Stimulated activated CD4-positive, alpha-beta T cell treated with anti-CD3 and anti-CD28 coated beads, Interleukin-12 subunit alpha, Interleukin-12 subunit beta, amount 100 ng/mL, for 48 hours (primary cell): ENCODE measurements around the gene PEAK1.

ENCODE experiments used
- DNase-seq, 3 donors: peaks; one replicate each; pipeline ENCODE4 v3.0.0-alpha.2; 2020; ENCODE audit warnings: low read depth in 2 of 3, low spot score in 1 of 3

Gene PEAK1

GRCh38 chr15:77361456-77361855 lies 58.4 kb downstream of the PEAK1 start:
- no peak for DNase-seq

DNA sequence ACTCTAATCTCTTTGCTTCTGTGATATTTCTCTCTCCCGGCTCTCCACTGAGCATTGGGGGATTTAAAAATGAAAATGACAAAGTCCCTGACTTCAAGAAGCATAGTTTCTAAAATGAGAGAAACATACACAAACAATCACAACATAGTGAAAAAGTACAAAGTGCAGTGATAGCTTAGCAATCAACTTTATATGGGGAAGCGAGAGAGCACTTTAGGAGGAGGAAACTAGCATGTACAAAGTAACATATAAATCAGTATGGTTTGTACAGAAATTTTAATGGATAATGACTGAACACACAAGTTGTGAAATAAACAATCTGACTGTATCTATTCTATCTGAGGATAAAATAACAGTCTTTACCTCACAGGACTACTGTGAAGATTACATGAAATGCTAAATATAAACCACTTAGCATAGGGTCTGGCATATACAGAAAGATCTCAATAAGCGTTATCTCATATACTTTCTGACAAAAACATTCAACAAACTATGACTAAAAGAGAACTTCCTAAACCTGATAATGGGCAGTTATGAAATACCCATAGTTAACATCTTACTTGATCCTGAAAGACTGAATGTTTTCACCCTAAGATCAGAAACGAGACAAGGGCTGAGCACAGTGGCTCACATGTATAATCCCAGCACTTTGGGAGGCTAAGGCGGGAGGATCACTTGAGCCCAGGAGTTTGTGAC lies 61.2 kb downstream of the PEAK1 start:
- no peak for DNase-seq

GRCh38 chr15:77356305-77356704 lies 63.6 kb downstream of the PEAK1 start:
- DNase-seq: no peak

DNA sequence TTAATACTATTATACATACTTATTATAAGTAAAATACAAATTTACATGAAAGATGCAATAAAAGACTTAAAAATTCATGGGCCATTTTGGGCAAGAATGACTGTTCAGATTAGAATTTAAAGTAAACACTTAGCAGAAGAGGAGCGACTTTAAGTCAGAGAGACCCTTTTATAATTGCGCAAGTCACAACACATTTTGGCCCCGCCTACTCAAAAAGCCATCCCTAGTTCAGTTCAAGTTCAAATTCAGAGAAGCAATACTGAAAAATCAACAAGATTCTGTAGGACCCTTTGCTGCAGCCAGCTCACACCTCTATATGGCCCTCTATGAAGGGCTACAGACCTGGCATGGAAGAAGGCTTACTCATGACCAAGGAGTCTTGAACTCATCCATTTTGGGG lies 64.6 kb downstream of the PEAK1 start:
- DNase-seq: no peak

- DNase-seq: no peak
These were observed 65.8 kb downstream of the PEAK1 start for GRCh38 chr15:77354063-77354462.

- no peak for DNase-seq
These were observed 67.0 kb downstream of the PEAK1 start for GRCh38 chr15:77352887-77353286.

GRCh38 chr15:77350792-77351191 lies 69.1 kb downstream of the PEAK1 start:
- DNase-seq: no peak

DNA sequence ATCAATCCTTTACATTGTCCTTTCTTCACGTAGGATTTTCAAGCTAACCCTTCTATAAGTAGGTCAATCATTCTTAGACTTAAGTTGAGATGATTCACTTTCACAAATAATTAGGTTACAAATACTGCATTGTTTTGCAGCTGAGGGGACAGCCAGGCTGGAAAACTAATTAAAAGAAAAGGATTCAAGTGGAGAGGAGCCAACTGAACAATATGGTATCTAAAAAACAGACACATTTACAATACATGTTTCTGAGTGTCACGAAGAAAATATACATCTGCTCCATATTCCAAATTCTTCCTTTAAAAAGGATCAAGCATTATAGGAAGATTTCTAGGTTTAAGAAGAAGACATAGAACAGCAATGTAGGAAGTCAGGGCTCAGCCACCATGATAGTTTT lies 70.2 kb downstream of the PEAK1 start:
- DNase-seq: no peak

DNA sequence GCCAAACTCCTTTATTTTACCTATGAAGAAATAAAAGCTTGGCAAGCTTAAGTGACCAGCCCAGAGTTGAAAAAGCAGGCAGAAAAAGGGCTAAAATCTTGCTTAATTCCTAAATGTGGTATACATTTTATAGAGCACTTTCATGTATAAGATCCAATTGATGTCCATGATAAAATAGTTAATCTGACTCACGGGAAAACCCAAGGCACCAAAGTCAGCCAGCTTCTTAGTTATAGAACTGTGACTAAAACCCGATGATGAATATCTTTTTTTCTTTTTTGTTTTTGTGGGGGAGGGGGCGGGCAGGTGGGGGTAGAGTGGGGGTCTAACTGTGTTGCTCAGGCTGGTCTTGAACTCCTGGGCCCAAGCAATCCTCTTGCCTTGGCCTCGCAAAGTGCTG lies 71.4 kb downstream of the PEAK1 start:
- DNase-seq: no peak

- DNase-seq: no peak
These were observed 72.7 kb downstream of the PEAK1 start for GRCh38 chr15:77347197-77347596.

GRCh38 chr15:77346245-77347036 lies 73.5 kb downstream of the PEAK1 start:
- DNase-seq: no peak

DNA sequence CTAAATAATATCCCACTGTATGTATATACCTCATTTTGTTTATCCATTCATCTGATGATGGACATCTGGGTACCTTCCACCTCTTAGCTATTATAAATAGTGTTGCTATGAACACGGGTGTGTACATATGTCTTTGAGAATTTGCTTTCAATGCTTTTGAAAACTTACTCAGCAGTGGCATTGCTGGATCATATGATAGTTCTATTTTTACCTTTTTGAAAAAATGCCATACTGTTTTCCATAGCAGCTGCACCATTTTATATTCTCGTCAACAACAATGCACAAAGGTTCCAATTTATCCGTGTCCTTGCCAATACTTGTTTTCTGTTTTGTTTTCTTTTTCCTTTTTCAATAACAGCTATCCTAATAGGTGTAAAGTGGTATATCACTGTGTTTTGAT lies 77.1 kb downstream of the PEAK1 start:
- DNase-seq: no peak

- no peak for DNase-seq
These were observed 79.7 kb downstream of the PEAK1 start for GRCh38 chr15:77340245-77340644.

- DNase-seq: no peak
These were observed 83.9 kb downstream of the PEAK1 start for GRCh38 chr15:77336006-77336405.

DNA sequence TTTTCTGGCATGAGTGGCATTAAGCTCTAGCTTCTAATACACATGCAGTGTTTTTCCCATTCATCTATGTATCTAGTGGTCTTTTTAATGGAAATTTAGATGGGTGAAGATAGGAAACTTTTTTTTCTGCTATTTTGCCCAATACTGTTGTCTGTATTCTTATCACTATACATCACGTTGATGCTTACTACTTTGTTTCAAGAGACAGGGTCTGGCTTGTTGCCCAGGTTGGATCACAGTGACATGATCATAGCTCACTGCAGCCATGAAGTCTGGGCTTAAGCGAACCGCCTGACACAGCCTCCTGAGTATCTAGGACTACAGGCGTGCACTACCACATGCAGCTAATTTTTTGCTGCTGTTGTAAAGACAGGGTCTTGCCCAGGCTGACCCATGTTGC lies 84.6 kb downstream of the PEAK1 start:
- no peak for DNase-seq

- DNase-seq: no peak
These were observed 86.7 kb downstream of the PEAK1 start for GRCh38 chr15:77333166-77333565.

DNA sequence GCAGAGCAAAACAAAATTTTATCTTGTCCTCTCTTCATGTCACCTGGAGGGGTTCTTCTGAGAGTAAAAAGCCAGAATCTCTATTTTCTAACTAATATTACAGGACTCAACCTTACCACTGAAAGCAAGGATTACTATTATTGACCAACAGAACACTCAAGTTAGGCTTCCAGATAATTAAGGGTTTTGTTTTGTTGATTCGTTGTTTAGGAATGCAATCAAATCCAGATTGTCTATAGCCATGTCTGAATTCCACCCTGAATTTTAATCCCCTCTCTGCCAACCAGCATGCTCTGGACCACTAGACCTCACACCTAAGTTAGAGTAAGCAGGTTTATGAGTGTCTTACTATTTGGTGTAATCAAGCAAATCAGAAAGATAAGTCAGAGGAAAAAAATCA lies 90.7 kb downstream of the PEAK1 start:
- no peak for DNase-seq

GRCh38 chr15:77327844-77328529 lies 91.9 kb downstream of the PEAK1 start:
- DNase-seq: no peak

GRCh38 chr15:77327168-77327567 lies 92.7 kb downstream of the PEAK1 start:
- DNase-seq: no peak

- no peak for DNase-seq
These were observed 93.5 kb downstream of the PEAK1 start for GRCh38 chr15:77326366-77326765.

DNA sequence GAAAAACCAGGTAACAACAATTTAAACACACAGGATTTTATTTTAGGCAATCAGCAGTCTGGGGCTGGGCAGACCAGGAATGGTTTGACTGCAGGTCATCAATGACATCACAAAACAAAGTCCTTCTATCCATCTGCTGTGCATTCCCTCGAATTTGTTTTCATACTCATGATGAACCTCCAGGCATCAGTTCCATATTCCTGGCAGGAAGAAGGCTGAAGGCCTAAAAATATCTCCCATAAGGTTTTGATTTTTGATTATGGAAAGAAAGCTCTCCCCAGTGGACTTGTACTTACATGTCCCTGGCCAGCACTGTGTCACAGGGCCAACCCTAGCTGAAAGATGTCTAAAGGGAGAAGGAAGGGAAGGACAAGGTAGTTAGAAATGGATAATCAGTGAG lies 107.4 kb downstream of the PEAK1 start:
- DNase-seq: no peak
